HG02852 (cell line): ENCODE results near the gene SLC9B2.

Experiments used
- ATAC-seq: cut with Tn5 transposase; IDR thresholded peaks from one replicate; pipeline ENCODE4 v1.9.1; 2021; ENCODE audit warnings: mild to moderate bottlenecking, moderate library complexity; ENCODE audit not compliant: unreplicated experiment

SLC9B2 gene

GRCh38 chr4:103075894-103076746, 441 bp downstream of the SLC9B2 start:
- ATAC-seq, result peak; percentile 54

- ATAC-seq, result no peak
These were observed 1.1 kb downstream of the SLC9B2 start for GRCh38 chr4:103075435-103075893.

GRCh38 chr4:103074744-103075434, 1.7 kb downstream of the SLC9B2 start:
- ATAC-seq, result peak; percentile 26

GRCh38 chr4:103073792-103074438, 2.6 kb downstream of the SLC9B2 start:
- ATAC-seq, result no peak

GRCh38 chr4:103067841-103068547, 8.6 kb downstream of the SLC9B2 start:
- no peak for ATAC-seq

GRCh38 chr4:103060453-103061148, 16.0 kb downstream of the SLC9B2 start:
- no peak for ATAC-seq

GRCh38 chr4:103054030-103054429, 22.5 kb downstream of the SLC9B2 start:
- no peak for ATAC-seq

GRCh38 chr4:103052779-103053178, 23.8 kb downstream of the SLC9B2 start:
- no peak for ATAC-seq

GRCh38 chr4:103052145-103052544, 24.4 kb downstream of the SLC9B2 start:
- no peak for ATAC-seq

- ATAC-seq, result peak; percentile 43
These were observed 25.7 kb downstream of the SLC9B2 start for GRCh38 chr4:103050736-103051436.

- peak; percentile 93 for ATAC-seq
These were observed 29.9 kb downstream of the SLC9B2 start for GRCh38 chr4:103046416-103047290.

GRCh38 chr4:103044183-103044582, 32.4 kb downstream of the SLC9B2 start:
- ATAC-seq, result no peak

- no peak for ATAC-seq
These were observed 40.4 kb downstream of the SLC9B2 start for GRCh38 chr4:103036169-103036568.

- ATAC-seq, result no peak
These were observed 44.0 kb downstream of the SLC9B2 start for GRCh38 chr4:103032574-103032973.

GRCh38 chr4:103030791-103031190, 45.8 kb downstream of the SLC9B2 start:
- ATAC-seq, result no peak

GRCh38 chr4:103029300-103029699, 47.3 kb downstream of the SLC9B2 start:
- no peak for ATAC-seq

- no peak for ATAC-seq
These were observed 49.7 kb downstream of the SLC9B2 start for GRCh38 chr4:103026868-103027267.

- no peak for ATAC-seq
These were observed 51.6 kb downstream of the SLC9B2 start for GRCh38 chr4:103024996-103025395.

GRCh38 chr4:103021120-103021519, 55.4 kb downstream of the SLC9B2 start:
- ATAC-seq, result no peak
